Endodermal cell (in vitro differentiated cells): Measurements from ENCODE around the gene KCNA2. TPM values are rescaled to one million over a fixed set of nuclear protein-coding genes. Genes with fewer than 3 reads are reported as not detected.

ENCODE experiments used
- DNase-seq: peaks from one replicate; pipeline ENCODE4 v3.0.0-alpha.2; 2017
- H3K27ac ChIP-seq: 2 replicates; pipeline ENCODE4 v1.5.1; 2013; ENCODE audit warnings: mild to moderate bottlenecking, low read depth, low read length, moderate library complexity
- H3K27me3 ChIP-seq: 2 replicates; pipeline ENCODE4 v1.6.1; 2013; ENCODE audit warnings: mild to moderate bottlenecking, low read length, moderate library complexity; ENCODE audit not compliant: insufficient read depth, control insufficient read depth, poor library complexity, severe bottlenecking
- H3K36me3 ChIP-seq: 2 replicates; pipeline ENCODE4 v1.7.0; 2013; ENCODE audit warnings: mild to moderate bottlenecking, low read length, moderate library complexity; ENCODE audit not compliant: control insufficient read depth, insufficient read depth
- H3K4me1 ChIP-seq: one replicate; pipeline ENCODE4 v1.7.0; 2013; ENCODE audit warnings: low read length; ENCODE audit not compliant: control insufficient read depth, insufficient read depth
- H3K4me3 ChIP-seq: 2 replicates; pipeline ENCODE4 v1.5.1; 2013; ENCODE audit warnings: mild to moderate bottlenecking, low read length, moderate library complexity
- H3K9ac ChIP-seq: 2 replicates; pipeline ENCODE4 v1.6.1; 2013; ENCODE audit warnings: mild to moderate bottlenecking, low read length, moderate library complexity; ENCODE audit not compliant: poor library complexity, severe bottlenecking; ENCODE audit errors: extremely low read depth
- H3K9me3 ChIP-seq: 2 replicates; pipeline ENCODE4 v1.6.1; 2013; ENCODE audit warnings: mild to moderate bottlenecking, low read length, moderate library complexity; ENCODE audit not compliant: control insufficient read depth
- H3K27ac Mint-ChIP-seq: 2 replicates; pipeline ENCODE4 v1.8.0; 2020; ENCODE audit warnings: mixed read lengths
- H3K27me3 Mint-ChIP-seq: 2 replicates; pipeline ENCODE4 v1.8.0; 2021; ENCODE audit warnings: mild to moderate bottlenecking, mixed read lengths; ENCODE audit not compliant: insufficient read depth
- H3K36me3 Mint-ChIP-seq: 2 replicates; pipeline ENCODE4 v1.8.0; 2020; ENCODE audit warnings: low read depth, mixed read lengths
- H3K4me1 Mint-ChIP-seq: 2 replicates; pipeline ENCODE4 v1.8.0; 2020; ENCODE audit warnings: mixed read lengths
- H3K4me3 Mint-ChIP-seq: 2 replicates; pipeline ENCODE4 v1.8.0; 2020; ENCODE audit warnings: mild to moderate bottlenecking, moderate library complexity, mixed read lengths
- H3K9me3 Mint-ChIP-seq: 2 replicates; pipeline ENCODE4 v1.8.0; 2020; ENCODE audit warnings: mild to moderate bottlenecking, mixed read lengths
- WGBS, 2 experiments: methylation state at CpG; one replicate each; pipeline versions ENCODE4 v1.1.5 to v1.1.7; 2013; ENCODE audit warnings: missing lambda C conversion rate in 2 of 2, mixed read lengths in 1 of 2; ENCODE audit not compliant: insufficient coverage in 1 of 2, insufficient read length in 1 of 2; 5-methylcytosine and 5-hydroxymethylcytosine counted together
- total RNA-seq, 2 donors: library from RNA; stranded (reverse); fragmentation: NEBNext Ultra II Directional in 1 of 2; extraction: Animal tissue kit (Norgen Biotek cat#: 25700) in 1 of 2; gene quantifications; 2 replicates in 1 of 2; 3 replicates in 1 of 2; pipeline ENCODE4 v1.2.1, GENCODE V29; 2021
- TF ChIP-seq, protein P1 (sequence below): fragments of 200-600 bp; sonication (generic); conservative IDR thresholded peaks from 2 replicates; pipeline ENCODE4 v1.5.0; 2021; ENCODE audit warnings: antibody characterized with exemption, mild to moderate bottlenecking

The KCNA2 gene
- total RNA-seq, 2 donors from 2014 or later = 0.11 to 0.57 TPM

DNA sequence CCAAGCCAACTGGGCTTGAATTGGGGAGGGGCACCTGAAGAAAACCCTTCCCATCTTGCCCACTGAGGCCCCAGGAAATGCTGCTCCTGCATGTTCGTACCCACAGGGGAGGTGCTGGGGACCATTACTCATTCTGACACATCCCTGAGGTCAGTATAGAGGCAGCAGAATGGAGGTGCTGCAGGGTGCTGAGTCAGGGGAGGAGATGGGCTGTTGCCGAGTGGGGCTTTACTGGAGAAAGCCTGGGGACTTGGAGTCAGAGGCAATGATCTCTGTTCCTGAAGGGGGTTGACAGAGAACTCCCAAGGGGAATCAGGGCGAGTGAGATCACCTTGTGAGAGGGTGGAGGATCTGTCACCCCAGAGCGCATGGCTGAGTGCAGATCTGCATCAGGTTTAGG, 47.0 kb downstream of the KCNA2 start:
- Mint-ChIP-seq H3K27me3 (peaks cover 59% of the 10 kb centered on the region), H3K4me3 (no peak overlapping the region), H3K9me3 (no peaks in the 10 kb centered on the region), H3K36me3 (no peaks in the 10 kb centered on the region), H3K4me1 (no peaks in the 10 kb centered on the region), H3K27ac (no peak overlapping the region)
- 72 to 80% methylated on average over 3 to 4 of the region's 4 CpGs for whole genome bisulfite sequencing, 2 experiments
- Histone ChIP-seq H3K36me3 (no peaks in the 10 kb centered on the region), H3K27ac (no peak overlapping the region), H3K9ac (no peak overlapping the region), H3K27me3 (peaks cover 49% of the 10 kb centered on the region), H3K4me1 (no peaks in the 10 kb centered on the region), H3K4me3 (no peak overlapping the region), H3K9me3 (no peaks in the 10 kb centered on the region)
- TF ChIP-seq, protein P1, sequence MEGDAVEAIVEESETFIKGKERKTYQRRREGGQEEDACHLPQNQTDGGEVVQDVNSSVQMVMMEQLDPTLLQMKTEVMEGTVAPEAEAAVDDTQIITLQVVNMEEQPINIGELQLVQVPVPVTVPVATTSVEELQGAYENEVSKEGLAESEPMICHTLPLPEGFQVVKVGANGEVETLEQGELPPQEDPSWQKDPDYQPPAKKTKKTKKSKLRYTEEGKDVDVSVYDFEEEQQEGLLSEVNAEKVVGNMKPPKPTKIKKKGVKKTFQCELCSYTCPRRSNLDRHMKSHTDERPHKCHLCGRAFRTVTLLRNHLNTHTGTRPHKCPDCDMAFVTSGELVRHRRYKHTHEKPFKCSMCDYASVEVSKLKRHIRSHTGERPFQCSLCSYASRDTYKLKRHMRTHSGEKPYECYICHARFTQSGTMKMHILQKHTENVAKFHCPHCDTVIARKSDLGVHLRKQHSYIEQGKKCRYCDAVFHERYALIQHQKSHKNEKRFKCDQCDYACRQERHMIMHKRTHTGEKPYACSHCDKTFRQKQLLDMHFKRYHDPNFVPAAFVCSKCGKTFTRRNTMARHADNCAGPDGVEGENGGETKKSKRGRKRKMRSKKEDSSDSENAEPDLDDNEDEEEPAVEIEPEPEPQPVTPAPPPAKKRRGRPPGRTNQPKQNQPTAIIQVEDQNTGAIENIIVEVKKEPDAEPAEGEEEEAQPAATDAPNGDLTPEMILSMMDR = no peak
- no peak for DNase-seq

- no peaks in the 10 kb centered on the region for H3K9me3 Mint-ChIP-seq
- no peak overlapping the region for H3K4me3 ChIP-seq
- TF ChIP-seq, protein P1 = no peak
These were observed 48.7 kb downstream of the KCNA2 start for GRCh38 chr1:110557481-110557880.

GRCh38 chr1:110556471-110556807, 49.7 kb downstream of the KCNA2 start:
- H3K36me3 ChIP-seq = no peaks in the 10 kb centered on the region
- no peaks in the 10 kb centered on the region for H3K9me3 ChIP-seq
- H3K9me3 Mint-ChIP-seq = no peaks in the 10 kb centered on the region
- no peaks in the 10 kb centered on the region for H3K4me1 Mint-ChIP-seq
- no peaks in the 10 kb centered on the region for H3K4me1 ChIP-seq
- peak; percentile 55 for DNase-seq
- no peak overlapping the region for H3K27ac ChIP-seq
- TF ChIP-seq, protein P1 = no peak
- no peaks in the 10 kb centered on the region for H3K36me3 Mint-ChIP-seq
- H3K27me3 ChIP-seq = peaks cover 72% of the 10 kb centered on the region
- H3K9ac ChIP-seq = no peak overlapping the region
- 86 to 90% methylated on average over 5 of the region's 5 CpGs for WGBS, 2 experiments
- H3K27ac Mint-ChIP-seq = no peak overlapping the region
- H3K4me3 Mint-ChIP-seq = no peak overlapping the region
- H3K27me3 Mint-ChIP-seq = peaks cover 78% of the 10 kb centered on the region
- no peak overlapping the region for H3K4me3 ChIP-seq

More at GRCh38 chr1:110557481-110557880, 48.7 kb downstream of the KCNA2 start:
- DNase-seq = peak; percentile 13
- peaks cover 61% of the 10 kb centered on the region for H3K27me3 ChIP-seq
- H3K27ac ChIP-seq = no peak overlapping the region
- no peaks in the 10 kb centered on the region for H3K9me3 ChIP-seq
- H3K9ac ChIP-seq = no peak overlapping the region
- no peaks in the 10 kb centered on the region for H3K36me3 ChIP-seq
- no peaks in the 10 kb centered on the region for H3K36me3 Mint-ChIP-seq
- 90 to 100% methylated on average over 3 of the region's 3 CpGs for WGBS, 2 experiments
- H3K4me1 ChIP-seq = no peaks in the 10 kb centered on the region
- H3K4me3 Mint-ChIP-seq = no peak overlapping the region
- no peak overlapping the region for H3K27ac Mint-ChIP-seq
- peaks cover 71% of the 10 kb centered on the region for H3K27me3 Mint-ChIP-seq
- H3K4me1 Mint-ChIP-seq = no peaks in the 10 kb centered on the region
